H1 (cell line): ENCODE data around the gene ALPP. TPM values are rescaled to one million over a fixed set of nuclear protein-coding genes. Genes with fewer than 3 reads are reported as not detected.

Experiments used
- CTCF ChIA-PET: fragments of 300-600 bp; sonication (Branson Sonifier 250); formaldehyde crosslinking; loops from one replicate; lab custom pipeline; 2021; ENCODE audit not compliant: partially characterized antibody; lab: Charles Lee
- POLR2A ChIA-PET: fragments of 300-600 bp; sonication (Branson Sonifier 250); formaldehyde crosslinking; loops from one replicate; lab custom pipeline; 2021; ENCODE audit warnings: inconsistent platforms; ENCODE audit not compliant: partially characterized antibody; lab: Charles Lee
- DNase-seq, 2 experiments: peaks; one replicate each; pipeline versions ENCODE4 v3.0.0 to v3.0.0-alpha.2; 2010 to 2022; ENCODE audit warnings: low spot score in 2 of 2, low read depth in 1 of 2, mixed read lengths in 1 of 2
- FAIRE-seq: peaks from 2 replicates; lab custom pipeline; 2011; peaks lifted over from hg19 to GRCh38; lab: Jason Lieb, UNC
- H2AFZ ChIP-seq: 2 replicates; pipeline ENCODE4 v1.8.1; 2012; ENCODE audit warnings: low read length, inconsistent platforms
- H2AK5ac ChIP-seq: 2 replicates; pipeline ENCODE4 v1.6.1; 2013; ENCODE audit warnings: low read depth, low read length
- H2BK120ac ChIP-seq: replicated peaks from 2 replicates; pipeline ENCODE3; 2013; ENCODE audit warnings: low read depth, low read length, inconsistent platforms
- H2BK12ac ChIP-seq: 2 replicates; pipeline ENCODE4 v1.6.1; 2013; ENCODE audit warnings: low read depth, low read length
- H2BK15ac ChIP-seq: 2 replicates; pipeline ENCODE4 v1.6.1; 2013; ENCODE audit warnings: low read length
- H2BK20ac ChIP-seq: 2 replicates; pipeline ENCODE4 v1.6.1; 2013; ENCODE audit warnings: low read length
- H2BK5ac ChIP-seq: 2 replicates; pipeline ENCODE4 v1.6.1; 2013; ENCODE audit warnings: low read depth, low read length
- H3K14ac ChIP-seq: 2 replicates; pipeline ENCODE4 v1.6.1; 2013; ENCODE audit warnings: inconsistent platforms; ENCODE audit not compliant: insufficient read length
- H3K18ac ChIP-seq: 2 replicates; pipeline ENCODE4 v1.6.1; 2013; ENCODE audit warnings: low read length; ENCODE audit errors: extremely low read depth
- H3K23ac ChIP-seq: 2 replicates; pipeline ENCODE4 v1.6.1; 2013; ENCODE audit warnings: inconsistent platforms; ENCODE audit not compliant: insufficient read length
- H3K23me2 ChIP-seq: 2 replicates; pipeline ENCODE4 v1.6.1; 2013; ENCODE audit warnings: low read depth, low read length
- H3K27ac ChIP-seq: 2 replicates; pipeline ENCODE4 v1.6.1; 2011; ENCODE audit warnings: low read depth, low read length, inconsistent platforms
- H3K27me3 ChIP-seq, 4 experiments: replicated peaks in 1 of 4; 1 replicate in 1 of 4; 2 replicates in 3 of 4; pipeline versions ENCODE4 v1.6.1 to v1.8.1; 2011 to 2013; ENCODE audit warnings: low read length in 3 of 4, mild to moderate bottlenecking in 3 of 4, inconsistent platforms in 2 of 4, mixed read lengths in 2 of 4, moderate library complexity in 1 of 4; ENCODE audit not compliant: control insufficient read depth in 3 of 4, insufficient read depth in 3 of 4; ENCODE audit errors: extremely low read depth in 1 of 4
- H3K36me3 ChIP-seq, 4 experiments: 2 replicates each; pipeline versions ENCODE4 v1.6.1 to v1.8.1; 2011 to 2013; ENCODE audit warnings: mild to moderate bottlenecking in 4 of 4, low read length in 3 of 4, moderate library complexity in 2 of 4, control low read depth in 1 of 4, inconsistent platforms in 1 of 4; ENCODE audit not compliant: insufficient read depth in 4 of 4, control insufficient read depth in 2 of 4
- H3K4ac ChIP-seq: replicated peaks from 2 replicates; pipeline ENCODE3; 2013; ENCODE audit warnings: low read length, low read depth, mixed read lengths, inconsistent platforms; ENCODE audit not compliant: insufficient read length
- H3K4me1 ChIP-seq, 4 experiments: replicated peaks in 1 of 4; 1 replicate in 1 of 4; 2 replicates in 3 of 4; pipeline versions ENCODE4 v1.6.1 to v1.8.1; 2011 to 2013; ENCODE audit warnings: low read length in 3 of 4, inconsistent platforms in 2 of 4, mixed read lengths in 1 of 4; ENCODE audit not compliant: insufficient read depth in 4 of 4, control insufficient read depth in 3 of 4
- H3K4me2 ChIP-seq, 2 experiments: 2 replicates each; pipeline versions ENCODE4 v1.6.1 to v1.8.1; 2011 to 2013; ENCODE audit warnings: low read depth in 2 of 2, low read length in 2 of 2, control low read depth in 1 of 2, inconsistent platforms in 1 of 2, mild to moderate bottlenecking in 1 of 2; ENCODE audit not compliant: insufficient read depth in 1 of 2
- H3K4me3 ChIP-seq, 4 experiments: fragments of 200-600, 300-600 bp in 1 of 4; sonication (generic), shearing (Covaris generic), sonication (Bioruptor Twin) in 1 of 4; 2 replicates each; pipeline versions ENCODE4 v1.5.1 to v1.8.1; 2011 to 2016; ENCODE audit warnings: low read length in 4 of 4, low read depth in 3 of 4, control low read depth in 2 of 4, inconsistent platforms in 2 of 4, mild to moderate bottlenecking in 2 of 4, mixed read lengths in 1 of 4, moderate library complexity in 1 of 4; ENCODE audit not compliant: insufficient read depth in 2 of 4; ENCODE audit errors: extremely low read depth in 1 of 4
- H3K56ac ChIP-seq: replicated peaks from 2 replicates; pipeline ENCODE3; 2013; ENCODE audit warnings: low read depth, mild to moderate bottlenecking, mixed read lengths, low read length, inconsistent platforms; ENCODE audit not compliant: insufficient read length
- H3K79me1 ChIP-seq: 2 replicates; pipeline ENCODE4 v1.6.1; 2013; ENCODE audit warnings: low read depth, low read length, control low read depth
- H3K79me2 ChIP-seq, 2 experiments: 2 replicates each; pipeline versions ENCODE4 v1.6.1 to v1.8.1; 2012 to 2013; ENCODE audit warnings: low read length in 2 of 2, mild to moderate bottlenecking in 2 of 2, inconsistent platforms in 1 of 2; ENCODE audit not compliant: insufficient read depth in 2 of 2, control insufficient read depth in 1 of 2
- H3K9ac ChIP-seq, 4 experiments: replicated peaks in 1 of 4; 1 replicate in 1 of 4; 2 replicates in 3 of 4; pipeline versions ENCODE4 v1.6.1 to v1.8.1; 2011 to 2013; ENCODE audit warnings: low read depth in 3 of 4, low read length in 3 of 4, control low read depth in 2 of 4, mild to moderate bottlenecking in 2 of 4, moderate library complexity in 2 of 4, inconsistent platforms in 1 of 4; ENCODE audit errors: extremely low read depth in 1 of 4
- H3K9me3 ChIP-seq, 2 experiments: 2 replicates each; pipeline versions ENCODE4 v1.6.1 to v1.8.1; 2012 to 2013; ENCODE audit warnings: mild to moderate bottlenecking in 2 of 2, moderate library complexity in 2 of 2, control low read depth in 1 of 2, inconsistent platforms in 1 of 2, low read depth in 1 of 2, low read length in 1 of 2, mixed read lengths in 1 of 2; ENCODE audit not compliant: insufficient read depth in 2 of 2
- H4K20me1 ChIP-seq, 2 experiments: replicated peaks in 1 of 2; 2 replicates each; pipeline versions ENCODE3 to v1.8.1; 2011 to 2013; ENCODE audit warnings: inconsistent platforms in 2 of 2, low read length in 2 of 2, mild to moderate bottlenecking in 1 of 2; ENCODE audit not compliant: insufficient read depth in 2 of 2, control insufficient read depth in 1 of 2
- H4K5ac ChIP-seq: 2 replicates; pipeline ENCODE4 v1.6.1; 2013; ENCODE audit warnings: low read length, low read depth, mixed read lengths, inconsistent platforms; ENCODE audit not compliant: insufficient read length
- H4K8ac ChIP-seq: 2 replicates; pipeline ENCODE4 v1.8.0; 2013; ENCODE audit warnings: mild to moderate bottlenecking, moderate library complexity, low read length, inconsistent platforms; ENCODE audit not compliant: insufficient read depth; ENCODE audit errors: extremely low read depth
- H4K91ac ChIP-seq: replicated peaks from 2 replicates; pipeline ENCODE3; 2013; ENCODE audit warnings: low read length, mixed read lengths, inconsistent platforms; ENCODE audit not compliant: insufficient read length
- BACH1 ChIP-seq: IDR thresholded peaks from 2 replicates; pipeline ENCODE4 v1.6.1; 2012; ENCODE audit warnings: low read length, improper control_type of control experiment
- CTBP2 ChIP-seq: IDR thresholded peaks from 2 replicates; pipeline ENCODE4 v1.7.0; 2011; ENCODE audit warnings: borderline replicate concordance, mild to moderate bottlenecking, moderate library complexity, mixed read lengths, low read length; ENCODE audit not compliant: insufficient read depth, insufficient read length
- EP300 ChIP-seq, 2 experiments: IDR thresholded peaks; 1 replicate in 1 of 2; 2 replicates in 1 of 2; pipeline ENCODE4 v1.6.1; 2011 to 2012; ENCODE audit warnings: low read depth in 2 of 2, low read length in 2 of 2, mild to moderate bottlenecking in 2 of 2, borderline replicate concordance in 1 of 2, inconsistent platforms in 1 of 2, moderate library complexity in 1 of 2
- FOSL1 ChIP-seq: IDR thresholded peaks from 2 replicates; pipeline ENCODE4 v1.6.1; 2011; ENCODE audit warnings: mild to moderate bottlenecking, low read depth, low read length, moderate library complexity; ENCODE audit not compliant: insufficient read depth
- JUN ChIP-seq: IDR thresholded peaks from 2 replicates; pipeline ENCODE4 v1.6.1; 2011; ENCODE audit warnings: low read depth, mild to moderate bottlenecking, improper control_type of control experiment, low read length
- POLR2A ChIP-seq, 2 experiments: IDR thresholded peaks; 1 replicate in 1 of 2; 2 replicates in 1 of 2; pipeline ENCODE4 v1.6.1; 2011; ENCODE audit warnings: low read depth in 2 of 2, low read length in 2 of 2, mild to moderate bottlenecking in 2 of 2; ENCODE audit errors: control extremely low read depth in 1 of 2
- TAF1 ChIP-seq: IDR thresholded peaks from 2 replicates; pipeline ENCODE4 v1.6.1; 2011; ENCODE audit warnings: mild to moderate bottlenecking, low read depth, low read length
- TAF7 ChIP-seq: optimal IDR thresholded peaks from 2 replicates; pipeline ENCODE3; 2011; ENCODE audit warnings: low read depth, mild to moderate bottlenecking, inconsistent platforms, low read length, moderate library complexity, borderline replicate concordance
- WGBS, 2 experiments: shearing (Covaris generic) in 1 of 2; methylation state at CpG; one replicate each; pipeline versions ENCODE4 v1.1.6 to v1.1.7; 2013 to 2015; ENCODE audit warnings: low lambda C conversion rate in 2 of 2, mixed read lengths in 2 of 2, inconsistent platforms in 1 of 2, low coverage in 1 of 2, missing lambda C conversion rate in 1 of 2; ENCODE audit not compliant: insufficient replicate concordance in 2 of 2, insufficient coverage in 1 of 2, insufficient read length in 1 of 2; ENCODE audit errors: extremely low coverage in 1 of 2, missing lambda C conversion rate in 1 of 2; 5-methylcytosine and 5-hydroxymethylcytosine counted together
- polyA plus RNA-seq, 7 experiments: library from polyadenylated mRNA; depleted of rRNA in 3 of 7; stranded (reverse) in 5 of 7; unstranded in 2 of 7; fragments of >200 nt in 5 of 7; fragments of 200-250 nt in 2 of 7; gene quantifications; 1 replicate in 5 of 7; 2 replicates in 1 of 7; 4 replicates in 1 of 7; pipeline versions ENCODE4 v1.2.1 to v1.2.3, GENCODE V29; 2011 to 2013; ENCODE audit warnings: missing spikeins in 2 of 7, mixed read lengths in 2 of 7
- total RNA-seq: library from RNA; stranded (reverse); fragmentation: NEBNext Ultra II Directional; extraction: Animal tissue kit (Norgen Biotek cat#: 25700); gene quantifications from 2 replicates; pipeline ENCODE4 v1.2.1, GENCODE V29; 2021
- TF ChIP-seq, protein P1 (sequence below): IDR thresholded peaks from 2 replicates; pipeline ENCODE4 v1.6.1; 2012; ENCODE audit warnings: low read length, inconsistent platforms
- TF ChIP-seq, protein P2 (sequence below): IDR thresholded peaks from 2 replicates; pipeline ENCODE4 v1.6.1; 2011; ENCODE audit warnings: low read length, improper control_type of control experiment
- TF ChIP-seq, protein P3 (sequence below): IDR thresholded peaks from 2 replicates; pipeline ENCODE4 v1.6.1; 2012; ENCODE audit warnings: inconsistent platforms

ALPP gene
- total and polyA plus RNA-seq, 2 of the 8 experiments (the other 6 are each of a cell fraction or from before 2014, with no cell fraction given), result 0.15 TPM

DNA sequence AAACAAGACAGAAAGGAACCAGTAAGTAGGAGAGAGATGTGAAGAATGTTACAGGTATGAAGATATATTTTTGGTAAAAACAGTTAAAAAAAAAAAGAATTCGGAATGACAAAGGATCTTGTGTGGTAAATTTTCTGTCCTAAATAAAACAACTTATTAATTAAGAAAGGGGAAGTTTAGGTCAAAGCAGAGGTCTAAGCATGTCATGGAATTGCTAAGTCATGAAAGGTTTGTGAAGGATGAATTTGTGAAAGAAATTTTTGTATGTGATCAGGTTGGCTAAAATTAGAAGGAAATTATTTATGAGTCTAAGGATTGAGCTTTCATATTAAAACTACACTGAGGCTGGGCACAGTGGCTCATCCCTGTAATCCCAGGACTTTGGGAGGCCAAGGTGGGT, 17.0 kb downstream of the ALPP start:
- H3K27ac ChIP-seq, result no peak overlapping the region
- no peak overlapping the region for H3K56ac ChIP-seq
- no peak overlapping the region for H4K5ac ChIP-seq
- no peak overlapping the region for H3K4me2 ChIP-seq
- H3K4ac ChIP-seq, result no peak overlapping the region
- H3K23ac ChIP-seq, result no peak overlapping the region
- no peaks in the 10 kb centered on the region for H3K4me1 ChIP-seq
- no peaks in the 10 kb centered on the region for H3K9me3 ChIP-seq
- CTCF ChIA-PET, result interaction anchor here (0.5 to 2.0 kb wide), 4 partner anchors 17 to 524 kb away, joined by 3 to 10 read pairs (median 4); no protein-coding TSS in a partner anchor
- WGBS, 2 experiments, result 76% methylated on average over 1 of the region's 1 CpG; no CpG with 5 or more reads in 1 of the 2 experiments
- no peak overlapping the region for H3K14ac ChIP-seq
- no peak overlapping the region for H2BK5ac ChIP-seq
- H2AFZ ChIP-seq, result no peak overlapping the region
- peaks cover 0 to 1% (median 0%) of the 10 kb centered on the region in 4 experiments; a peak in 2 of 7 replicates for H3K27me3 ChIP-seq
- no peaks in the 10 kb centered on the region for H3K79me2 ChIP-seq
- H3K23me2 ChIP-seq, result no peaks in the 10 kb centered on the region
- peaks cover 0 to 7% (median 0%) of the 10 kb centered on the region in 4 experiments; a peak in 3 of 8 replicates for H3K36me3 ChIP-seq
- no peak overlapping the region for H4K91ac ChIP-seq
- no peak overlapping the region for H4K8ac ChIP-seq
- H2BK12ac ChIP-seq, result no peak overlapping the region
- H2BK120ac ChIP-seq, result no peak overlapping the region
- H2BK20ac ChIP-seq, result no peak overlapping the region
- POLR2A ChIA-PET, result interaction anchor here (1.1 to 8.1 kb wide), 2 partner anchors 11 to 18 kb away, joined by 3 to 70 read pairs; partner anchors contain the start of gene ALPG
- no peak overlapping the region for H3K18ac ChIP-seq
- H2BK15ac ChIP-seq, result no peak overlapping the region
- H2AK5ac ChIP-seq, result no peak overlapping the region
- no peak overlapping the region for H3K9ac ChIP-seq
- no peaks in the 10 kb centered on the region for H3K79me1 ChIP-seq
- DNase-seq, result no peak
- H4K20me1 ChIP-seq, result peaks cover 0 to 2% of the 10 kb centered on the region in 2 experiments
- FAIRE-seq, result no peak
- no peak overlapping the region for H3K4me3 ChIP-seq
- TF ChIP-seq CTBP2 (no peak), TAF7 (no peak), BACH1 (no peak), FOSL1 (no peak), EP300 (IDR thresholded peaks at IDR 0.05; ENCODE audit: borderline replicate concordance in 1 of 2, low read depth in 2 of 2, low read length in 2 of 2) (no peak), POLR2A (IDR thresholded peaks at IDR 0.05; ENCODE audit: control extremely low read depth in 1 of 2, low read depth in 2 of 2, low read length in 2 of 2) (no peak), JUN (no peak), TAF1 (no peak)
- TF ChIP-seq, protein P1, sequence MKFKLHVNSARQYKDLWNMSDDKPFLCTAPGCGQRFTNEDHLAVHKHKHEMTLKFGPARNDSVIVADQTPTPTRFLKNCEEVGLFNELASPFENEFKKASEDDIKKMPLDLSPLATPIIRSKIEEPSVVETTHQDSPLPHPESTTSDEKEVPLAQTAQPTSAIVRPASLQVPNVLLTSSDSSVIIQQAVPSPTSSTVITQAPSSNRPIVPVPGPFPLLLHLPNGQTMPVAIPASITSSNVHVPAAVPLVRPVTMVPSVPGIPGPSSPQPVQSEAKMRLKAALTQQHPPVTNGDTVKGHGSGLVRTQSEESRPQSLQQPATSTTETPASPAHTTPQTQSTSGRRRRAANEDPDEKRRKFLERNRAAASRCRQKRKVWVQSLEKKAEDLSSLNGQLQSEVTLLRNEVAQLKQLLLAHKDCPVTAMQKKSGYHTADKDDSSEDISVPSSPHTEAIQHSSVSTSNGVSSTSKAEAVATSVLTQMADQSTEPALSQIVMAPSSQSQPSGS, result no peak
- TF ChIP-seq, protein P2, sequence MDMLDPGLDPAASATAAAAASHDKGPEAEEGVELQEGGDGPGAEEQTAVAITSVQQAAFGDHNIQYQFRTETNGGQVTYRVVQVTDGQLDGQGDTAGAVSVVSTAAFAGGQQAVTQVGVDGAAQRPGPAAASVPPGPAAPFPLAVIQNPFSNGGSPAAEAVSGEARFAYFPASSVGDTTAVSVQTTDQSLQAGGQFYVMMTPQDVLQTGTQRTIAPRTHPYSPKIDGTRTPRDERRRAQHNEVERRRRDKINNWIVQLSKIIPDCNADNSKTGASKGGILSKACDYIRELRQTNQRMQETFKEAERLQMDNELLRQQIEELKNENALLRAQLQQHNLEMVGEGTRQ, result no peak
- TF ChIP-seq, protein P3, sequence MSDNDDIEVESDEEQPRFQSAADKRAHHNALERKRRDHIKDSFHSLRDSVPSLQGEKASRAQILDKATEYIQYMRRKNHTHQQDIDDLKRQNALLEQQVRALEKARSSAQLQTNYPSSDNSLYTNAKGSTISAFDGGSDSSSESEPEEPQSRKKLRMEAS, result no peak
